Measurements from ENCODE around the gene ASB3. TPM values are rescaled to one million over a fixed set of nuclear protein-coding genes. Genes with fewer than 3 reads are reported as not detected.
"Not testable (repeated sequence)": the region's sequence is repeated elsewhere in the genome, so short reads cannot be mapped to it uniquely, and the experiment has no call there.

ASB3 gene
- total and polyA plus RNA-seq, 11 donors, result 4.2 to 18.0 (median 9.7) TPM

- H3K27me3 ChIP-seq; DNase-seq; intact Hi-C loops (cut with DNase I); H3K4me3 ChIP-seq; ATAC-seq; H3K27ac ChIP-seq; H3K9me3 ChIP-seq: not testable (repeated sequence)
- TF ChIP-seq CTCF (IDR thresholded peaks at IDR 0.05), result peak in 3 of 12 donors; percentile 9 to 18 (median 17)
- Histone ChIP-seq H3K4me1 (peaks cover 0 to 23% (median 12%) of the 10 kb centered on the region in 12 donors), H3K36me3 (peaks cover 0 to 22% (median 11%) of the 10 kb centered on the region in 9 donors)
- 87 to 91% (median 90%) methylated on average over 9 of the region's 9 CpGs for WGBS, 4 donors
Observed at GRCh38 chr2:53823639-53824038, 36.9 kb upstream of the ASB3 start.

- no peak for DNase-seq
- H3K9me3 ChIP-seq, result no peaks in the 10 kb centered on the region
- peaks cover 0 to 41% (median 29%) of the 10 kb centered on the region in 9 donors for H3K36me3 ChIP-seq
- TF ChIP-seq POLR2A (IDR thresholded peaks at IDR 0.05) (no peak), CTCF (IDR thresholded peaks at IDR 0.05) (no peak)
- H3K4me3 ChIP-seq, result no peak overlapping the region
- intact Hi-C loops (cut with DNase I), result no loop called here
- H3K27ac ChIP-seq, result no peak overlapping the region
- peaks cover 0 to 9% (median 3%) of the 10 kb centered on the region in 12 donors for H3K4me1 ChIP-seq
- no peaks in the 10 kb centered on the region for H3K27me3 ChIP-seq
- ATAC-seq, result no peak
- 90 to 94% (median 91%) methylated on average over 6 of the region's 6 CpGs for WGBS, 4 donors
Observed at GRCh38 chr2:53821810-53822209, 35.1 kb upstream of the ASB3 start.

- H3K4me1 ChIP-seq, result no peaks in the 10 kb centered on the region
- peaks cover 0 to 52% (median 40%) of the 10 kb centered on the region in 9 donors for H3K36me3 ChIP-seq
- intact Hi-C loops (cut with DNase I), result no loop called here
- H3K9me3 ChIP-seq, result no peaks in the 10 kb centered on the region
- no peak for DNase-seq
- H3K27me3 ChIP-seq, result no peaks in the 10 kb centered on the region
- TF ChIP-seq POLR2A (IDR thresholded peaks at IDR 0.05) (no peak), CTCF (IDR thresholded peaks at IDR 0.05) (no peak)
- ATAC-seq, result peak in 1 of 4 donors; percentile 45
- H3K4me3 ChIP-seq, result no peak overlapping the region
- no peak overlapping the region for H3K27ac ChIP-seq
- 91 to 96% (median 92%) methylated on average over 4 of the region's 4 CpGs for WGBS, 4 donors
Observed at GRCh38 chr2:53820711-53821110, 34.0 kb upstream of the ASB3 start.

GRCh38 chr2:53820048-53820447, 33.3 kb upstream of the ASB3 start:
- Histone ChIP-seq H3K36me3 (peaks cover 0 to 58% (median 46%) of the 10 kb centered on the region in 9 donors), H3K27ac (no peak overlapping the region), H3K4me1 (no peaks in the 10 kb centered on the region), H3K4me3 (no peak overlapping the region), H3K9me3 (no peaks in the 10 kb centered on the region), H3K27me3 (no peaks in the 10 kb centered on the region)
- 91 to 94% (median 92%) methylated on average over 9 of the region's 9 CpGs for WGBS, 4 donors
- intact Hi-C loops (cut with DNase I), result no loop called here
- ATAC-seq (no peak), DNase-seq (no peak)
- no peak for TF ChIP-seq POLR2A (IDR thresholded peaks at IDR 0.05)

GRCh38 chr2:53819634-53820033, 32.9 kb upstream of the ASB3 start:
- H3K9me3 ChIP-seq, result no peaks in the 10 kb centered on the region
- WGBS, 4 donors, result 76 to 90% (median 88%) methylated on average over 4 of the region's 4 CpGs
- TF ChIP-seq CTCF (IDR thresholded peaks at IDR 0.05), result no peak
- no peak for TF ChIP-seq POLR2A (IDR thresholded peaks at IDR 0.05)
- H3K4me1 ChIP-seq, result no peaks in the 10 kb centered on the region
- peaks cover 0 to 62% (median 50%) of the 10 kb centered on the region in 9 donors for H3K36me3 ChIP-seq
- H3K27me3 ChIP-seq, result no peaks in the 10 kb centered on the region
- DNase-seq (no peak), ATAC-seq (peak in 1 of 4 donors; percentile 19)
- no peak overlapping the region for H3K27ac ChIP-seq
- no peak overlapping the region for H3K4me3 ChIP-seq
- intact Hi-C loops (cut with DNase I), result no loop called here
